Measurements from ENCODE around the gene GDAP1L1.
"Not testable (repeated sequence)": the region's sequence is repeated elsewhere in the genome, so short reads cannot be mapped to it uniquely, and the experiment has no call there.

GDAP1L1 gene

GRCh38 chr20:44234566-44235317 is 12.4 kb upstream of the GDAP1L1 start:
- Histone ChIP-seq H3K4me3 (replicated peaks; ENCODE audit: low read depth, low read length) (no peak overlapping the region), H3K36me3 (ENCODE audit: control insufficient read depth, insufficient read depth, low read length) (no peaks in the 10 kb centered on the region), H3K27me3 (replicated peaks; ENCODE audit: control insufficient read depth, insufficient read depth, low read length) (no peaks in the 10 kb centered on the region)
- TF ChIP-seq CTCF (IDR thresholded peaks at IDR 0.05; ENCODE audit: insufficient read depth, low read length, poor library complexity, severe bottlenecking): no peak
- DNase-seq (ENCODE audit: extremely low read depth, insufficient read length): no peak

GRCh38 chr20:44235702-44236101 is 11.4 kb upstream of the GDAP1L1 start:
- Histone ChIP-seq H3K27me3 (replicated peaks; ENCODE audit: control insufficient read depth, insufficient read depth, low read length) (no peaks in the 10 kb centered on the region), H3K36me3 (ENCODE audit: control insufficient read depth, insufficient read depth, low read length) (no peaks in the 10 kb centered on the region), H3K4me3 (replicated peaks; ENCODE audit: low read depth, low read length) (no peak overlapping the region)
- no peak for TF ChIP-seq CTCF (IDR thresholded peaks at IDR 0.05; ENCODE audit: insufficient read depth, low read length, poor library complexity, severe bottlenecking)
- no peak for DNase-seq (ENCODE audit: extremely low read depth, insufficient read length)

- not testable (repeated sequence) for H3K36me3 ChIP-seq (ENCODE audit: control insufficient read depth, insufficient read depth, low read length)
Observed at GRCh38 chr20:44236840-44237239, 10.3 kb upstream of the GDAP1L1 start.

GRCh38 chr20:44241796-44242195 is 5.3 kb upstream of the GDAP1L1 start:
- H3K4me3 ChIP-seq (replicated peaks; ENCODE audit: low read depth, low read length): no peak overlapping the region
- H3K27me3 ChIP-seq (replicated peaks; ENCODE audit: control insufficient read depth, insufficient read depth, low read length): no peaks in the 10 kb centered on the region; the same call in 1 of the 2 replicates
- H3K36me3 ChIP-seq (ENCODE audit: control insufficient read depth, insufficient read depth, low read length): no peaks in the 10 kb centered on the region
- DNase-seq (ENCODE audit: extremely low read depth, insufficient read length): no peak
- TF ChIP-seq CTCF (IDR thresholded peaks at IDR 0.05; ENCODE audit: insufficient read depth, low read length, poor library complexity, severe bottlenecking): no peak

More at GRCh38 chr20:44236840-44237239, 10.3 kb upstream of the GDAP1L1 start:
- H3K27me3 ChIP-seq (replicated peaks; ENCODE audit: control insufficient read depth, insufficient read depth, low read length); H3K4me3 ChIP-seq (replicated peaks; ENCODE audit: low read depth, low read length); DNase-seq (ENCODE audit: extremely low read depth, insufficient read length): not testable (repeated sequence)

GRCh38 chr20:44245977-44246376 is 1.1 kb upstream of the GDAP1L1 start:
- Histone ChIP-seq H3K4me3 (replicated peaks; ENCODE audit: low read depth, low read length) (no peak overlapping the region), H3K36me3 (ENCODE audit: control insufficient read depth, insufficient read depth, low read length) (no peaks in the 10 kb centered on the region), H3K27me3 (replicated peaks; ENCODE audit: control insufficient read depth, insufficient read depth, low read length) (no peaks in the 10 kb centered on the region; the same call in 1 of the 2 replicates)
- no peak for DNase-seq (ENCODE audit: extremely low read depth, insufficient read length)
- no peak for TF ChIP-seq CTCF (IDR thresholded peaks at IDR 0.05; ENCODE audit: insufficient read depth, low read length, poor library complexity, severe bottlenecking)

- no peak for DNase-seq (ENCODE audit: extremely low read depth, insufficient read length)
- TF ChIP-seq CTCF (IDR thresholded peaks at IDR 0.05; ENCODE audit: insufficient read depth, low read length, poor library complexity, severe bottlenecking): peak; percentile 9
- Histone ChIP-seq H3K4me3 (replicated peaks; ENCODE audit: low read depth, low read length) (no peak overlapping the region), H3K36me3 (ENCODE audit: control insufficient read depth, insufficient read depth, low read length) (no peaks in the 10 kb centered on the region), H3K27me3 (replicated peaks; ENCODE audit: control insufficient read depth, insufficient read depth, low read length) (no peaks in the 10 kb centered on the region; the same call in 1 of the 2 replicates)
Observed at GRCh38 chr20:44247586-44248409, 690 bp downstream of the GDAP1L1 start.

All from GM06990 (cell line).